Caco-2 (cell line): Measurements from ENCODE around the gene BRD9. TPM values are rescaled to one million over a fixed set of nuclear protein-coding genes. Genes with fewer than 3 reads are reported as not detected.
"Not testable (repeated sequence)": the region's sequence is repeated elsewhere in the genome, so short reads cannot be mapped to it uniquely, and the experiment has no call there.

Experiments used
- BruUV-seq: library from RNA; stranded (reverse); fragments of 400-500 nt; replicated peaks from 2 replicates; lab custom pipeline; 2021; lab: Mats Ljungman, UMichigan
- CTCF ChIA-PET: fragments of 300-600 bp; sonication (Branson Sonifier 250); formaldehyde crosslinking; loops from one replicate; lab custom pipeline; 2022; ENCODE audit warnings: antibody characterized with exemption; lab: Charles Lee
- POLR2A ChIA-PET: fragments of 300-600 bp; sonication (Branson Sonifier 250); formaldehyde crosslinking; loops from one replicate; lab custom pipeline; 2022; ENCODE audit warnings: antibody characterized with exemption; lab: Charles Lee
- DNase-seq, 2 experiments: peaks; one replicate each; pipeline versions ENCODE4 v3.0.0 to v3.0.0-alpha.2; 2020 to 2022
- H3K27me3 ChIP-seq: replicated peaks from 2 replicates; pipeline ENCODE4 v1.6.0; 2011; ENCODE audit warnings: low read length; ENCODE audit not compliant: control insufficient read depth, insufficient read depth
- H3K36me3 ChIP-seq: 2 replicates; pipeline ENCODE4 v1.5.1; 2011; ENCODE audit warnings: low read length; ENCODE audit not compliant: control insufficient read depth, insufficient read depth
- H3K4me1 ChIP-seq: fragments of 250-450 bp; sonication (Bioruptor Pico); 2 replicates; pipeline ENCODE4 v1.5.1; 2020; ENCODE audit warnings: mild to moderate bottlenecking
- H3K4me3 ChIP-seq: 2 replicates; pipeline ENCODE4 v1.5.1; 2011; ENCODE audit warnings: low read depth, mild to moderate bottlenecking, control low read depth, low read length
- H3K9me3 ChIP-seq: fragments of 250-450 bp; sonication (Bioruptor Pico); 2 replicates; pipeline ENCODE4 v1.5.1; 2020; ENCODE audit warnings: mild to moderate bottlenecking, moderate library complexity
- H3K27ac Mint-ChIP-seq: one replicate; pipeline ENCODE4 v1.8.0; 2022; ENCODE audit warnings: mixed read lengths; ENCODE audit not compliant: unreplicated experiment
- H3K27me3 Mint-ChIP-seq: one replicate; pipeline ENCODE4 v1.8.0; 2022; ENCODE audit warnings: mixed read lengths; ENCODE audit not compliant: insufficient read depth, unreplicated experiment
- H3K36me3 Mint-ChIP-seq: one replicate; pipeline ENCODE4 v1.8.0; 2022; ENCODE audit warnings: mild to moderate bottlenecking, mixed read lengths; ENCODE audit not compliant: insufficient read depth, unreplicated experiment
- H3K4me1 Mint-ChIP-seq: one replicate; pipeline ENCODE4 v1.8.0; 2022; ENCODE audit warnings: low read depth, mixed read lengths; ENCODE audit not compliant: unreplicated experiment
- H3K4me3 Mint-ChIP-seq: one replicate; pipeline ENCODE4 v1.8.0; 2022; ENCODE audit warnings: mild to moderate bottlenecking, moderate library complexity, mixed read lengths; ENCODE audit not compliant: unreplicated experiment
- H3K9me3 Mint-ChIP-seq: one replicate; pipeline ENCODE4 v1.8.0; 2022; ENCODE audit warnings: mixed read lengths; ENCODE audit not compliant: unreplicated experiment
- CTCF ChIP-seq, 2 experiments: fragments of 200-600 bp in 1 of 2; IDR thresholded peaks; 1 replicate in 1 of 2; 2 replicates in 1 of 2; pipeline versions ENCODE4 v1.5.1 to v1.8.0; 2011 to 2022; ENCODE audit warnings: antibody characterized with exemption in 1 of 2, control low read depth in 1 of 2, inconsistent platforms in 1 of 2, low read depth in 1 of 2, low read length in 1 of 2, mild to moderate bottlenecking in 1 of 2, moderate library complexity in 1 of 2; ENCODE audit not compliant: insufficient read depth in 1 of 2, severe bottlenecking in 1 of 2, unreplicated experiment in 1 of 2
- intact Hi-C: fragments of 100-400 bp; cut with micrococcal nuclease; formaldehyde crosslinking; loops from one replicate; pipeline ENCODE4 v1.10.0; 2022; ENCODE audit not compliant: unreplicated experiment
- total RNA-seq: library from RNA; stranded (reverse); gene quantifications from 2 replicates; pipeline ENCODE4 v1.2.3, GENCODE V29; 2022

BRD9 gene
- total RNA-seq, 1 experiment from 2014 or later = 77.5 TPM

- TF ChIP-seq CTCF (IDR thresholded peaks at IDR 0.05; ENCODE audit: insufficient read depth in 1 of 2, low read depth in 1 of 2, low read length in 1 of 2, severe bottlenecking in 1 of 2, unreplicated experiment in 1 of 2) = no peak
- H3K36me3 ChIP-seq = peaks cover 2% of the 10 kb centered on the region; the same call in 1 of the 2 replicates
- H3K4me1 ChIP-seq = peaks cover 18% of the 10 kb centered on the region
- BruUV-seq = no TSS peak
- H3K27me3 Mint-ChIP-seq = no peaks in the 10 kb centered on the region
- CTCF ChIA-PET = no interaction called here
- POLR2A ChIA-PET = no interaction called here
- peaks cover 72% of the 10 kb centered on the region for H3K36me3 Mint-ChIP-seq
- intact Hi-C loops = no loop called here
- no peak overlapping the region for H3K4me3 ChIP-seq
- H3K4me3 Mint-ChIP-seq = no peak overlapping the region
- peaks cover 24% of the 10 kb centered on the region for H3K4me1 Mint-ChIP-seq
- H3K27ac Mint-ChIP-seq = no peak overlapping the region
- no peak for DNase-seq
- H3K9me3 Mint-ChIP-seq = no peaks in the 10 kb centered on the region
- no peaks in the 10 kb centered on the region for H3K27me3 ChIP-seq
- no peaks in the 10 kb centered on the region for H3K9me3 ChIP-seq
Observed at GRCh38 chr5:915946-916345, 23.3 kb upstream of the BRD9 start.

- POLR2A ChIA-PET, BruUV-seq, H3K36me3 ChIP-seq, H3K9me3 ChIP-seq, H3K9me3 Mint-ChIP-seq, H3K4me3 ChIP-seq, H3K4me3 Mint-ChIP-seq, DNase-seq, intact Hi-C loops, CTCF ChIA-PET, H3K27me3 ChIP-seq, H3K27ac Mint-ChIP-seq, H3K27me3 Mint-ChIP-seq: not testable (repeated sequence)
- peaks cover 17% of the 10 kb centered on the region for H3K4me1 ChIP-seq
- Mint-ChIP-seq H3K36me3 (peaks cover 73% of the 10 kb centered on the region), H3K4me1 (peaks cover 18% of the 10 kb centered on the region)
Observed at GRCh38 chr5:915346-915745, 22.7 kb upstream of the BRD9 start.

- intact Hi-C loops = no loop called here
- peaks cover 2% of the 10 kb centered on the region; the same call in 1 of the 2 replicates for H3K36me3 ChIP-seq
- Mint-ChIP-seq H3K4me1 (peaks cover 11% of the 10 kb centered on the region), H3K27ac (no peak overlapping the region), H3K9me3 (no peaks in the 10 kb centered on the region), H3K4me3 (no peak overlapping the region), H3K27me3 (no peaks in the 10 kb centered on the region), H3K36me3 (peaks cover 76% of the 10 kb centered on the region)
- no peak overlapping the region for H3K4me3 ChIP-seq
- H3K27me3 ChIP-seq = no peaks in the 10 kb centered on the region
- TF ChIP-seq CTCF (IDR thresholded peaks at IDR 0.05; ENCODE audit: insufficient read depth in 1 of 2, low read depth in 1 of 2, low read length in 1 of 2, severe bottlenecking in 1 of 2, unreplicated experiment in 1 of 2) = no peak
- CTCF ChIA-PET = no interaction called here
- H3K4me1 ChIP-seq = peaks cover 10% of the 10 kb centered on the region
- BruUV-seq = no TSS peak
- no peaks in the 10 kb centered on the region for H3K9me3 ChIP-seq
- DNase-seq = no peak
- POLR2A ChIA-PET = no interaction called here
Observed at GRCh38 chr5:914612-915011, 22.0 kb upstream of the BRD9 start.

- TF ChIP-seq CTCF (IDR thresholded peaks at IDR 0.05; ENCODE audit: insufficient read depth in 1 of 2, low read depth in 1 of 2, low read length in 1 of 2, severe bottlenecking in 1 of 2, unreplicated experiment in 1 of 2) = no peak
- peaks cover 11% of the 10 kb centered on the region for H3K4me1 Mint-ChIP-seq
- Histone ChIP-seq H3K4me1 (peaks cover 7% of the 10 kb centered on the region), H3K36me3 (peaks cover 3% of the 10 kb centered on the region), H3K4me3 (no peak overlapping the region), H3K9me3 (no peaks in the 10 kb centered on the region), H3K27me3 (no peaks in the 10 kb centered on the region)
- no peaks in the 10 kb centered on the region for H3K27me3 Mint-ChIP-seq
- BruUV-seq = no TSS peak
- H3K36me3 Mint-ChIP-seq = peaks cover 76% of the 10 kb centered on the region
- ChIA-PET POLR2A (no interaction called here), CTCF (no interaction called here)
- H3K9me3 Mint-ChIP-seq = no peaks in the 10 kb centered on the region
- no peak overlapping the region for H3K4me3 Mint-ChIP-seq
- H3K27ac Mint-ChIP-seq = no peak overlapping the region
- intact Hi-C loops = no loop called here
- DNase-seq = no peak
Observed at GRCh38 chr5:914174-914573, 21.6 kb upstream of the BRD9 start.
